Epithelial cell of esophagus (primary cell): Measurements from ENCODE around the gene SCLT1.

Source experiments
- DNase-seq: peaks from one replicate; pipeline ENCODE4 v3.0.0; 2010; ENCODE audit warnings: low read depth
- H3K4me3 ChIP-seq: 2 replicates; pipeline ENCODE4 v1.5.1; 2011; ENCODE audit warnings: mild to moderate bottlenecking, low read length, control low read depth
- CTCF ChIP-seq: IDR thresholded peaks from 2 replicates; pipeline ENCODE4 v1.5.1; 2011; ENCODE audit warnings: low read depth, mild to moderate bottlenecking, low read length, control low read depth, inconsistent platforms; ENCODE audit not compliant: insufficient read depth; ENCODE audit errors: missing control alignments

The SCLT1 gene

GRCh38 chr4:129095811-129096454 lies 2.6 kb upstream of the SCLT1 start, which contains the start of gene C4orf33:
Gene C4orf33, plus strand, starts transcription at chr4:129096152. Its CDS starts 6,459 bp downstream, at chr4:129102611.
- no peak for TF ChIP-seq CTCF
- peak within 1 kb of the TSS; percentile 83 for H3K4me3 ChIP-seq
- DNase-seq: peak; percentile 77

GRCh38 chr4:129094347-129094746 lies 1.0 kb upstream of the SCLT1 start:
- TF ChIP-seq CTCF: no peak
- no peak for DNase-seq
- H3K4me3 ChIP-seq: peak overlapping the region; percentile 89

- peak overlapping the region; percentile 89 for H3K4me3 ChIP-seq
- DNase-seq: peak; percentile 18
- no peak for TF ChIP-seq CTCF
Measured at GRCh38 chr4:129092631-129093190, 628 bp downstream of the SCLT1 start.

- TF ChIP-seq CTCF: no peak
- no peak overlapping the region for H3K4me3 ChIP-seq
- DNase-seq: no peak
Measured at GRCh38 chr4:129087516-129087915, 5.8 kb downstream of the SCLT1 start.

- TF ChIP-seq CTCF: no peak
- no peak overlapping the region for H3K4me3 ChIP-seq
- no peak for DNase-seq
Measured at GRCh38 chr4:129085472-129085871, 7.9 kb downstream of the SCLT1 start.

- H3K4me3 ChIP-seq: no peak overlapping the region
- TF ChIP-seq CTCF: no peak
- no peak for DNase-seq
Measured at GRCh38 chr4:129082302-129082701, 11.0 kb downstream of the SCLT1 start.

GRCh38 chr4:129080129-129080528 lies 13.2 kb downstream of the SCLT1 start:
- H3K4me3 ChIP-seq: no peak overlapping the region
- TF ChIP-seq CTCF: no peak
- no peak for DNase-seq
